HL-60 (cell line): ENCODE data around the gene SEPTIN5.

ENCODE experiments used
- GABPA ChIP-seq: IDR thresholded peaks from 2 replicates; pipeline ENCODE4 v1.6.1; 2012; ENCODE audit warnings: low read depth
- POLR2AphosphoS5 ChIP-seq: IDR thresholded peaks from 2 replicates; pipeline ENCODE4 v1.6.1; 2012; ENCODE audit warnings: low read depth
- TF ChIP-seq, protein P1 (sequence below): IDR thresholded peaks from one replicate; pipeline ENCODE4 v1.5.1; 2011; ENCODE audit warnings: low read length, control low read depth, inconsistent platforms; ENCODE audit not compliant: insufficient read depth

DNA sequence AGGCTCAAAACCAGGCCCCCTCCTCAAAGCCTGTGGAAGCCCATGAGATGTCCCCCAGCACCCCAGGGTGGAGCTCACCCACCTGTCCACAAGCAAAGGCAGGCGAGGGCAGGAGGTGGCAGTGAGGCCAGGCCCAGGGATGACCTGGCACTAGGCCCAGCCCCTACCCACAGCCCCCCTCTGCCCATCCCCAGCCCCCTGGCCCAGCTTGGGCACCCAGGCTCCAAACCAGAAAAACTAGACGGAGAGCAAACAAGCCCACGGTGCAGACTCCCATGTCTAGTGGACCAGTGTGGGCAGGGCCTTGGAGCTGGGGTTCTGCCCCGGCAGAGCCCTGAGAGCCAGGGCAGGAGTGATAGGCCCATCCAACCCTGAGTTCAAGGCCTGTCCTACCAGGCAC is 29.3 kb downstream of the SEPTIN5 start:
- TF ChIP-seq, protein P1, sequence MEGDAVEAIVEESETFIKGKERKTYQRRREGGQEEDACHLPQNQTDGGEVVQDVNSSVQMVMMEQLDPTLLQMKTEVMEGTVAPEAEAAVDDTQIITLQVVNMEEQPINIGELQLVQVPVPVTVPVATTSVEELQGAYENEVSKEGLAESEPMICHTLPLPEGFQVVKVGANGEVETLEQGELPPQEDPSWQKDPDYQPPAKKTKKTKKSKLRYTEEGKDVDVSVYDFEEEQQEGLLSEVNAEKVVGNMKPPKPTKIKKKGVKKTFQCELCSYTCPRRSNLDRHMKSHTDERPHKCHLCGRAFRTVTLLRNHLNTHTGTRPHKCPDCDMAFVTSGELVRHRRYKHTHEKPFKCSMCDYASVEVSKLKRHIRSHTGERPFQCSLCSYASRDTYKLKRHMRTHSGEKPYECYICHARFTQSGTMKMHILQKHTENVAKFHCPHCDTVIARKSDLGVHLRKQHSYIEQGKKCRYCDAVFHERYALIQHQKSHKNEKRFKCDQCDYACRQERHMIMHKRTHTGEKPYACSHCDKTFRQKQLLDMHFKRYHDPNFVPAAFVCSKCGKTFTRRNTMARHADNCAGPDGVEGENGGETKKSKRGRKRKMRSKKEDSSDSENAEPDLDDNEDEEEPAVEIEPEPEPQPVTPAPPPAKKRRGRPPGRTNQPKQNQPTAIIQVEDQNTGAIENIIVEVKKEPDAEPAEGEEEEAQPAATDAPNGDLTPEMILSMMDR: no peak
- TF ChIP-seq GABPA: no peak
- no peak for TF ChIP-seq POLR2AphosphoS5
